Skin of body (tissue), 2 donors: ENCODE measurements around the gene TMEM134. TPM values are rescaled to one million over a fixed set of nuclear protein-coding genes. Genes with fewer than 3 reads are reported as not detected.
"Not testable (repeated sequence)": the region's sequence is repeated elsewhere in the genome, so short reads cannot be mapped to it uniquely, and the experiment has no call there.

Source experiments
- DNase-seq: peaks from one replicate; lab custom pipeline; 2025; lab: John Stamatoyannopoulos, UW
- total RNA-seq: library from RNA; depleted of rRNA; stranded (reverse); fragments of >200 nt; gene quantifications from one replicate; pipeline ENCODE4 v1.2.3, GENCODE V29; 2014

TMEM134 gene
- total RNA-seq, 1 donor from 2014 or later = 33.7 TPM

DNA sequence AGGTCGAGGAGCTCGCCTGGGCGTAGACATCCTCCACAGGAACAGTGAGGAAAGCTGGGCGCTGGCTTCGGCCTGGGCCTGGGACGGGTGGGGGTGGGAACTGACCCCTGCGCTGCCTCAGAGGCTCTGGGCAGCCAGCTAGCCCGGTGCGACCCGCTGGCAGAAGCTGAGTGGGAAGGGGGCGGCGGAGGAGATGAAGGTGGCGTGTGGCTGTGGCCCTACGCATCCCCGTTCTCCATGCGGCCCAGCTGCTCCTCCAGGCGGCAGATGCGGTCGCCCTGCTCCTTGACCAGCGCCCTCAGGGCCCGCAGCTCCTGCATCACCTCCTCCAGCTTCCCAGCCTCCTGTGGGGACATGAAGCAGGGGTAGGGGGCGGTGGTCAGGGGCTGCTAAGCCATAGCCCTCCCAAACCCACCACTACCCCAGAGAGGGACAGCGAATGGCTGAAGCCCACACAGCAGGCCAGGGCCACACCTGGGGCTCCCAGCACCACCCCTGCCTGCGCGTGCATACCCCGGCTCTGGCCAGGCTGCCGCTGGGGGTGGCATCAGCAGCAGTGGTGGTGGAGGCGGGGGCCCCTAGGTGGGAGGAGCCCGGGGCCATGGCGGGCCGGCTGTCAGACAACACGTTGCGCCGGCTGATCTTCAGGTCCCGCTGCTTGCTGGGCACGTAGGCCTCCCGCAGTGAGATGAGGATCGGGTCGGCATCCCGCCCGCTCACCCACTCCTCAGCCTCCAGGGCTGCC lies 30.7 kb downstream of the TMEM134 start:
- no peak for DNase-seq

DNA sequence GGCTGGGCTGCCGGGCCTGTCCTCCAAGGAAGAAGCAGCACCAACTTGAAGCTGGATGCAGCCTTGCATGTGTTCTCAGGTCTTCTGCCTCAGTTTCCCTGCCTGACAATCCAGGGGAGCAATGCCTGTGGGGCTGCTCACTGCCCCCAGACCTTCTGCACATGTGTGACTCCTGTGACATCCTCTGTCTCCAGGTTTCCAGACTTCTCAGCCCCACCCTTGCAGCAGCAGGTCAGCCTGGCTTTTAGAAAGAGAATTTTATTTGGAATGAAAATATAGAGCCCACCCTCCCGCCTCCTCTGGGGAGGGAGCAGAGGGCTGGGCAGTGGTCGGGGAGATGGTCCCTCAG lies 31.3 kb downstream of the TMEM134 start:
- DNase-seq = no peak

DNA sequence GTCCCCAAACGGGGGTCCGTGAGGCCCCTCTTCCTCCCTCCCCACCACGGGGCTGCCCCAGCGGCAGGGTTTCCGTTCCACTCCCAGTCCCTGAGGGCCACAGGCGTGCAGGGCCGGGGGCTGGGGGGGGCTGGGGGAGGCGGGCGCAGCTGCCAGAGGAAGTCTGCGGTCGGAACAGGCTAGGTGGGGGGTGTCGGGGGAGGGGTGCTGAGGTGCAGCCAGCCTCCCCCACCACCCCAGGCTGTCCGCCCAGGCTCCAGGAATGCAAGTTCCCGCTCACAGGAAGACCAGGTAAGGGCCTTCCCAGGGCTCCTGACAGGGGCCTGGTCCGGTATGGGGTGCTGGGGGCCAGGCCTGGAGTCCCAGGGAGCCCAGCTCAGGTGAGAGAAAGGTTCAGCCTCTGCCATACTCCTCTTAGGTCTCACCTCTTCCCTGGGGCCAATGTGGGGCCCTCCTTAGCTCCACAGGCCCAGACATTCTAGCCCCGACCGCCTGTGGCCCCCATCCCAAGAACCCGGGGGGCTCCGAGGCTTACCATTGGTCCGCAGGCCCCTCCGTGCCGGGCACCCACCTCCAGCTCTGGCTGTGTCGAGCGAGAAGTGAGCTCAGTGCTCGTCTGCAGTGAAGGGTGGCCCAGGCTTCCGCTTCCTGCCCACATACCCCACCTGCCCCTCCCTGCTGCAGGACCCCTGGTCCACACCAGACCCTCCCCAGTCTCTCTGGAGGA lies 31.8 kb downstream of the TMEM134 start, which contains the start of gene PTPRCAP:
PTPRCAP (minus strand) TSS at position 601 of the 727 bp plus-strand sequence; CDS start at position 538, 63 bp downstream.
- DNase-seq = no peak

DNA sequence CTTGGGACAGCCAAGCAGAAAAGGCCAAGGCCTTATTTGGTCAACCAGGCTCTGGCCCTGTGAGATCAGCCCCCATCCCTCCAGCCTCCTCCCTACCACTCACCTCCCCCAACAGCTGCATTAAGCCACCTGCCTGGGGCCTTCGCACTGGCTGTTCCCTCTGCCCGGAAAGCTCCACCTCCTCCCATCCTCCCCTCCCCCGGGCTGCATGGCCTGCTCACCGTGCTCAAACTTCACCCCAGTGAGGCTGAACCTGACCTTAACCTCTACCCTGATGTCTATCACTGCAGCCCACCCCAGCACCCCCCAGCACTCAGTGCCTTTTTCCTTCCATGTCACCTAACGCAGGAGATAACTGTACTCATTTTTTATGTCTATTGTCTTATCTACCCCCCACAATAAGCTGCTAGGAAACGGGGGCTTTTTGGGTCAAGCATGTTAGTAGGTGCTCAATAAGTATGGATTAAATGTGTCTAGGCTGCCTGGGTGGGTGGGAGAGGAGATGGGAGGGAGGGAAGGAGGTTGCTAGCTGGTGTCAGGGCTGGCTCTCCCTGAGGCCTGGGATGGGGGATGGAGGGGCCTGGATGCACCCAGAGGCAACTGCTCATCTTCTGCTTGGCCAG lies 32.5 kb downstream of the TMEM134 start:
- no peak for DNase-seq

DNA sequence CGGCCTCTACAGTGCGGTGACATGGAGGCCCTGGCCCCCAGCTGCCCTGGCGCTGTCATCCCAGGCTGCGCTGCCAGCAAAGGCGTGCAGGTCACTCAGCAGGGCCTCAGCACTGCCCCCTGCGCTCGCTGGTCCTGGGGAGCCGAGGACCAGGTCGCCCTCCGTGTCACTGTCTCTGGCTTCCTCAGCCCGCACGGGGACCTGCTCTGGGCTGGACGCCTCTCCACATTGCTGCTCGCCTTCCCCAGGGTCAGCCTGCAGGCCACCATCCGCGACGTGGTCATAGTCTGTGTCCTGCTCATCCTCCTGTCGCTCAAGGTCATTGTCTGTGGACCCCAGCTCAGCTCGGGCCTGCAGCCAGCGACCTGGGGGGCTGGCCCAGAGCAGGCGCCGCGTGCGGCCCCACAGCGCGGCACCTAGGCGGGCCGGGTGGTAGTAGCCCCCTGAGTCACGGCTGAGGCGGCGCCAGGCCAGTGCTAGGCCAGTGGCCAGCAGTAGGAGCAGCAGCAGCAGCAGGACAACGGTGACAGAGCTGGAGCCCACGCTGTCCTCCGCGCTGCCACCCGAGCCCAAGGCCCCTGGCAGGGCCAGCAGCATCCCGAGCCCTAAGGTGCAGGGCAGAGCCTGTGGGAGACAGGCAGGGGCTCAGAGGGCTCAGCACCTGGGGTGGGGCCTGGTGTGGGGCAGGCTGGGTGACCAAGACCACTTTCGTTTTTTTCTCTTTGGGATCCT lies 33.2 kb downstream of the TMEM134 start:
- no peak for DNase-seq

DNA sequence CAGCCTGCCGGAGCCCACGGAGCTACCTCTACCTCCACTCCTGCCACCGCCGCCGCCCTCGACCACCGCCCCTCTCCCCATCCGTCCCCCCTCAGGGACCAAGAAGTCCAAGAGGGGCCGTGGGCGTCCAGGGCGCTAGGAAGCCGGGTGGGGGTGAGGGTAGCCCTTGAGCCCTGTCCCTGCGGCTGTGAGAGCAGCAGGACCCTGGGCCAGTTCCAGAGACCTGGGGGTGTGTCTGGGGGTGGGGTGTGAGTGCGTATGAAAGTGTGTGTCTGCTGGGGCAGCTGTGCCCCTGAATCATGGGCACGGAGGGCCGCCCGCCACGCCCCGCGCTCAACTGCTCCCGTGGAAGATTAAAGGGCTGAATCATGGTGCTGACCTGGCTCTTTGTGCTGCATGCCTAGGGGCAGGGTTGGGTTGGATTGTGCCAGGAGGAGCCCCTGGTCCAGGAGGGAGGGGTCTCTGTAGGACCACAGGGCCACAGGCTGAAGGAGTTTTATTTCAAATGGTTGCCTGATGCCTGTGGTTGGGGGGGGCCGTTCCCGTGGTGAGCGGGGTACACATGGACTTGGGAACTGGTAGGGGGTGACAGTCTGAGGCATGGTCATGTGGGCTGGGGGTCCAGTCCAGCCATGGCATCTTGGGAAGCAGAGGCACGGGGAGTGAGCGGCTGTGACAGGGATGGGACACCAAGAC lies 33.9 kb downstream of the TMEM134 start:
- no peak for DNase-seq

DNA sequence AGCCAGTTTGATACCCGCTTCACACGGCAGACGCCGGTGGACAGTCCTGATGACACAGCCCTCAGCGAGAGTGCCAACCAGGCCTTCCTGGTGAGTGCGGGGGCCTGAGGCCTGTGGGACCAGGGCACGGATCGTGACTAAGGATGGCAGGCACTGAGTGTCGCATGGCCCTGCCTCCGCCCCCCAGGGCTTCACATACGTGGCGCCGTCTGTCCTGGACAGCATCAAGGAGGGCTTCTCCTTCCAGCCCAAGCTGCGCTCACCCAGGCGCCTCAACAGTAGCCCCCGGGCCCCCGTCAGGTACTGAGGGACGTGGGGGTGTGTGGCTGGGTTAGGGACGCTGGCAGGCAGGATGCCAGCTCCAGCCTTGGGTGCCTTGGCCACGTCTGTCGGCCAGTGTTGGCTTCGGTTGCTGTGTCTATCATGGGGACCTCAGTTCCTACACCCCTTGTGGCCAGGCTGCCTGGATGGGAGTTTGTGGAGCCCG lies 34.6 kb downstream of the TMEM134 start:
- DNase-seq = no peak

DNA sequence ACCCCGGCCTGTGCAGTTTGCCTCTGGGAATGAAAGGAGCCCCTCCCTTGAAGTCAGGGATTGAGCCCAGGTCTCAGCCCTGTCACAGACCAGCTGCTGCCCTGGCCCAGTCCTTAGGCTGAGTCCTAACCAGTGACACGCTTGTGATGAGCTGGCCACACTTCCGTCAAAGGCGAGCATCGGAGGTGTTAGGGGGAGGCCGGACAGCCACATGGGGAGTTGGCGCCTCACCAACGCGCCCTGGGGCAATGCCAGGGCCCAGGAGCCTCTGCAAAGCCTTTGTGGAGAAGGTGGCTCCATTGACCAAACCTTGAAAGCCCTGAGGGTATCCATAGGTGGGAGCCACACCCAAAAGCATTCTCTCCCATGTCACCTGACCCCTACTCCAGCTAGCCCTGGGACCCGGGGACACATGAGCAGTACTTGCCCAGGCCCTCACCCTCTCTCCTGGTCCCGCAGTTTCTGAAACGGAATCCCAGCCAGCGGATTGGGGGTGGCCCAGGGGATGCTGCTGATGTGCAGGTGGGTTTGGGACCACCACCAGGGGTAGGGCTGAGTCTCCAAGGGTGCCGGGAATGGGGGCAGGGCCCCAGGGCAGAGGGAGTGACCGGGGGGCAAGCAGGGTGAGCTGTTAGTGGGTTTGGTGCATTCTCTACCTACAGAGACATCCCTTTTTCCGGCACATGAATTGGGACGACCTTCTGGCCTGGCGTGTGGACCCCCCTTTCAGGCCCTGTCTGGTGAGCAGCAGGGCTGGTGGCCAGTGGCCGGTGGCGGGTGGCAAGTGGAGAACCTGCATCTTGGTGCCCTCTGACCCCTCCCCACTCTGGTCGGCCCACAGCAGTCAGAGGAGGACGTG lies 35.3 kb downstream of the TMEM134 start:
- DNase-seq = no peak

DNA sequence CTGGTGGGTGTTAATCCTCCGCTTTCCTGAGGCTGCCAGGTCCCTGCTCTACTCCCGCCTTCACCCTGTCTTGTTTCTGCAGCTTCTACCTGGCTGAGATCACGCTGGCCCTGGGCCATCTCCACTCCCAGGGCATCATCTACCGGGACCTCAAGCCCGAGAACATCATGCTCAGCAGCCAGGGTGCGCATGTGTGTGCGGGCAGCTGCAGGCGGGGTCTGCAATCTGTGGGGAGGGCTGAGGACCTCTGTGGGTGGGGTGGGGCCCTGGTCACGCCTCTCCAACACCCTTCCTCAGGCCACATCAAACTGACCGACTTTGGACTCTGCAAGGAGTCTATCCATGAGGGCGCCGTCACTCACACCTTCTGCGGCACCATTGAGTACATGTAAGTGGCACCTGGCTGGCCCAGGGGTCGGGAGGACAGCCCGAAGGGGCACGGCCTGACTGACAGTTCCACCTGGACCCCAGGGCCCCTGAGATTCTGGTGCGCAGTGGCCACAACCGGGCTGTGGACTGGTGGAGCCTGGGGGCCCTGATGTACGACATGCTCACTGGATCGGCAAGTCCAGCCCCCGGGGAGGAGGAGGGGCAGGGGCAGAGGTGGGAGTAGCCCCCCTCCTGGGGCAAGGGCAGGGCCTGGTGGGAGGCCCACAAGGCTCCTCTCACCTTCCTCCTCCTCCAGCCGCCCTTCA lies 36.2 kb downstream of the TMEM134 start:
- no peak for DNase-seq

DNA sequence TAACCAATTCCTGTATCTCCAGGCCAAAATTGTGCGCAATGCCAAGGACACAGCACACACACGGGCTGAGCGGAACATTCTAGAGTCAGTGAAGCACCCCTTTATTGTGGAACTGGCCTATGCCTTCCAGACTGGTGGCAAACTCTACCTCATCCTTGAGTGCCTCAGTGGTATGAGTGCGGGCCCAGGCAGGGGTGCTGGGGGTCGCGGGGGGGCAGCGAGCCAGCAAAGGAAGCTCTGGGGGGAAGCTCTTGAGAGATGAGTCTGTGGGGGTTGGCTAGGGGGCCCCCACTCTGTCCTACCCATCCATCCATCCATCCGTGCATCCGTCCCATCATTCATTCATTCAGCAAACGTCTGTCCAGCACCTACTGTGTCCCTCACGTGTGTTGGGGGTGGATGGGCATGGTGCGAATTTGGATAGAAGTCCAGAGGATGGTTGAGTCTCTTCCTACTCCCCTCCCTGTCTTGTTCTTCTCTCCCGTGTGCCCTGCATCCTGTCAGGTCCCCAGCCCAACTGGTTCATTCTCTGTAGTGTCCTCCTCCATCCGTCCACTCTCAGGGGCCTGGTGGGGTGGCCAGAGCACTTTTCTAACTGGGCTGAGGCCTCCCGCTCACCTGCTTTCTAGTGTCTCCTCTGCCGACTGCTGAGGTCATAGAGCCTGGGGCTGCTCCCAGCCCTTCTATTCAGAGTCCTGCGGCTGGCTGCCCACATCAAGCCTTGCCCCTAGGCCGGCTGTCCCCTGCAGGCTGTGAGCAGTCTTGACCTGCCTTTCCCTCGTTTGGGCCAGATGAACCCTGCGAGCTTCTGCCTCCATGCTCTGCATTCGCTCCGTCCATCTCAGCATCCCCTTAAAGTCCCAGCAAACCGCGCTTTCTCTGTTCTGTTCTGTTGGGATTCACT lies 37.5 kb downstream of the TMEM134 start:
- DNase-seq = no peak

DNA sequence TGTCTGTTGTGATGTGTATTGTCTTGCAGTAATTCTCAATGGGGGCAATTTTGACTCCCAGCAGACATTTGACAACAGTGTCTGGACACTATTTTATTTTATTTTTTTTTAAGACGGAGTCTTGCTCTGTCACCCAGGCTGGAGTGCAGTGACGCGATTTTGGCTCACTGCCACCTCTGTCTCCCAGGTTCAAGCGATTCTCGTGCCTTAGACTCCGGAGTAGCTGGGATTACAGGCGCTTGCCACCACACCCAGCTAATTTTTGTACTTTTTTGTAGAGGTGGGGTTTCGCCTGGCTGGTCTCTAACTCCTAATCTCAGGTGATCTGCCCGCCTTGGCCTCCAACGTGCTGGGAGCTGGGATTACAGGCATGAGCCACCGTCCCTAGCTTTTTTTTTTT lies 39.3 kb downstream of the TMEM134 start:
- DNase-seq = no peak

DNA sequence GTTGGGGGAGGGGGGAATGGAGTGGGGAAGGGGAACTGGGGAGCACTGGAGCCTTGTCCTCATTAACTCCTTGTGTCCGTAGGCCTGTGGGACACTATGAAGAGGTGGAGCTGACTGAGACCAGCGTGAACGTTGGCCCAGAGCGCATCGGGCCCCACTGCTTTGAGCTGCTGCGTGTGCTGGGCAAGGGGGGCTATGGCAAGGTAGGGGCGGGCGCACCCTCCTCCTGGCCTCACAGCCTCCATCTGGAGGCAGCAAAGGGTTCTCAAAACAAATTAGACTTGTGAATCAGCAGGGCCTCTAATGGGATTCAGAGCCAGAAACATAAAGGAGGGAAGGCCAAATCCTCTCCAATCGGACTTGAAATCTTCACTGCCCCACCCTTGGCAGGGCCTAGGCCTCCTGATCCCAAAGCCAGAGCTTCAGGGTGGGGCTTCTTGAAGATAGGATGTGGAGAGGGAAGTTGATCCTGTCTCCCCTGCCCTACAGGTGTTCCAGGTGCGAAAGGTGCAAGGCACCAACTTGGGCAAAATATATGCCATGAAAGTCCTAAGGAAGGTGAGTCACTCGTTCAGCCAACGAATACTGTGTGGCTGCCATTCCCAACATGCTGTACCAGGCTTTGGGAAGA lies 39.9 kb downstream of the TMEM134 start:
- no peak for DNase-seq

DNA sequence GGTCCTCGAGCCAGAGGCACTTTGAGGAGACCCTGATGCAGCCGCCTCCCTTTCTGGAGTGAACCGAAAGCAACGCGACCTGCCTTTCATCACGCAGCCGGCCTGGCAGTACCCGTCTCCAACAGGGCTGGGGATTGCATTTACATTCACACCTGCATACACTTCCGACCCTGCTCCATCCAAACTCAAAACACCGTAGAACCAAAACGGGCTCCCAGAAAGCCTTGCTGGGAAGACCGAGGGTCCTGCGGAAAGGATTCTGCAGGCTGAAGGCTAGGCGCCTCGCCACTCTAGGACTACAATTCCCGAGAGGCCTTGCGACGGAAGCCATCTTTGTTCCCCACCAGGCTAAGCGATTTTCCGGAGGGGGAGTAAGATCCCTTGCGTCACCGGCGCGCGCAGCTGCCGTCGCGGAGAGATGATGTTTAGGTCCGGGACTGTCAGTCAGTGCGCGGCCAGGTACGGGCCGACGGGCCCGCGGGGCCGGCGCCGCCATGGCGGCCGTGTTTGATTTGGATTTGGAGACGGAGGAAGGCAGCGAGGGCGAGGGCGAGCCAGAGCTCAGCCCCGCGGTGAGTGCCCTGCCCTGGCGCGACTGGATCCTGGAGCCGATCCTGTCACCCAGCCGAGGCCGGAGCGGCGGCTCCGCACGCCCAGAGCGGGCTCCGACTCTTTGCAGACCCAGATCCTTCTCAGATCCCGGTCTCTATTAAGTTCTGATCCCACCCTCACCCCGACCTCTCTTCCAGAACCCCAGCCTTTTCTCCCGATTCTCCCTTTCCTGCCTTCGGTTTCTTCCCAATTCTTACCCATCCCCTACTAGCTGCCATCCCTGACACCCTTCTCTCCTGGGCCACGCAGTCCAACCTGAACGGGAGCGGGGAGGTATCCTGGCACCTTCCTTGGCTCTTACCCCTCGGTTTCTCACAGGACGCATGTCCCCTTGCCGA lies 40.7 kb downstream of the TMEM134 start, which contains the start of gene RPS6KB2:
RPS6KB2 (plus strand) TSS at position 443 of the 950 bp plus-strand sequence; CDS start at position 495, 52 bp downstream.
- peak; percentile 95 for DNase-seq

DNA sequence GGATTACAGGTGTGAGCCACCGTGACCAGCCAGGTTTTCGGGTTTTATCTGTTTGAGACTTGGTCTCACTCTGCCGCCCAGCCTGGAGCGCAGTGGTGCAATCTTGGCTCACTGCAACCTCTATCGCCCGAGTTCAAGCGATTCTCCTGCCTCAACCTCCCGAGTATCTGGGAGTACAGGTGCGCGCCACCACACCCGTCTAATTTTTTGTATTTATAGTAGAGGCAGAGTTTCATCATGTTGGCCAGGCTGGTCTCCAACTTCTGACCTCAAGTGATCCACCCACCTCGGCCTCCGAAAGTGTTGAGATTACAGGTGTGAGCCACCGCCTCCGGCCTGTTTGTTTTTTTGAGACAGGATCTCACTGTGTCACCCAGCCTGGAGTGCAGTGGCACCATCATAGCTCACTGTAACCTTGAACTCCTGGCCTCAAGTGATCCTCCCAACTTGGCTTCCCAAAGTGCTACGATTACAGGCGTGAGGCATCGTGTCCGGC lies 41.6 kb downstream of the TMEM134 start:
- not testable (repeated sequence) for DNase-seq

DNA sequence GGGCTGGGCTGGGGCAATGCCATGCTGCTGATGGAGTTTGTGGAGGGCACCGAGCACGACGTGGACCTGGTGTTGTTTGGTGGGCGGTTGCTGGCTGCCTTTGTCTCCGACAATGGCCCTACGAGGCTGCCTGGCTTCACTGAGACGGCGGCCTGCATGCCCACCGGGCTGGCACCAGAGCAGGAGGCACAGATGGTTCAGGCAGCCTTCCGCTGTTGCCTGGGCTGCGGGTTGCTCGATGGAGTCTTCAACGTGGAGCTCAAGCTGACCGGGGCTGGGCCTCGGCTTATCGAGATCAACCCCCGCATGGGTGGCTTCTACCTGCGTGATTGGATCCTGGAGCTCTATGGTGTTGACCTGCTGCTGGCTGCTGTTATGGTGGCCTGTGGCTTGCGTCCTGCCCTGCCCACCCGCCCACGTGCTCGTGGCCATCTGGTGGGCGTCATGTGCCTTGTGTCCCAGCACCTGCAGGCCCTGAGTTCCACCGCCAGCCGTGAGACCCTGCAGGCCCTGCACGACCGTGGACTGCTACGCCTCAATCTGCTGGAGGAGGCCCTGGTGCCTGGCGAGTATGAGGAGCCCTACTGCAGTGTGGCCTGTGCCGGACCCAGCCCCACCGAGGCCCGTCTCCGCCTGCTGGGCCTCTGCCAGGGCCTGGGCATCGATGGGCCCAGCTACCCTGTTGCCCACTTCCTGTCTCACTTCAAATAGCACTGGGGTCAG lies 45.0 kb downstream of the TMEM134 start:
- no peak for DNase-seq

DNA sequence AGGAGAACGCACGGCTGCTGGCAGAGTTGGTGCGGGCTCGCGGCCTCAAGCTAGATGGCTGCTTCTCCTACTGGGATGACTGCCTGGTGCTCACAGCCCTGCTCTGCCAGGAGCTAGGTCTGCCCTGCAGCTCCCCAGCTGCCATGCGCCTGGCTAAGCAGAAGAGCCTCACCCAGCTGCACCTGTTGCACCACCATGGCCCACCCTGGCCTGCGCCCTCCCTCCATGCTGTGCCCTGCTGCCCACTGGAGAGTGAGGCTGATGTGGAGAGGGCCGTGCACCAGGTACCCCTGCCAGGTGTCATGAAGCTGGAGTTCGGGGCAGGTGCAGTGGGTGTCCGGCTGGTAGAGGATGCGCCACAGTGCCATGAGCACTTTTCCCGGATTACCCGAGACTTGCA lies 45.6 kb downstream of the TMEM134 start:
- DNase-seq = no peak
